Left renal pelvis (tissue), 4 donors: ENCODE results near the gene DCDC2B. TPM values are rescaled to one million over a fixed set of nuclear protein-coding genes. Genes with fewer than 3 reads are reported as not detected.
"Not testable (repeated sequence)": the region's sequence is repeated elsewhere in the genome, so short reads cannot be mapped to it uniquely, and the experiment has no call there.

Source experiments
- DNase-seq, 4 donors: peaks; one replicate each; pipeline ENCODE4 v3.0.0-alpha.2; 2013; ENCODE audit warnings: low read depth in 4 of 4, low spot score in 3 of 4
- polyA plus RNA-seq, 4 donors: library from polyadenylated mRNA; unstranded; fragments of 120-200 nt; gene quantifications; one replicate each; pipeline ENCODE4 v1.2.1, GENCODE V29; 2013; ENCODE audit not compliant: insufficient read length in 4 of 4

Gene DCDC2B
- 1 to 10 TPM in 2 of 4 donors, under 1 TPM in 2; 0.34 to 2.0 (median 0.82) TPM for polyA plus RNA-seq

DNA sequence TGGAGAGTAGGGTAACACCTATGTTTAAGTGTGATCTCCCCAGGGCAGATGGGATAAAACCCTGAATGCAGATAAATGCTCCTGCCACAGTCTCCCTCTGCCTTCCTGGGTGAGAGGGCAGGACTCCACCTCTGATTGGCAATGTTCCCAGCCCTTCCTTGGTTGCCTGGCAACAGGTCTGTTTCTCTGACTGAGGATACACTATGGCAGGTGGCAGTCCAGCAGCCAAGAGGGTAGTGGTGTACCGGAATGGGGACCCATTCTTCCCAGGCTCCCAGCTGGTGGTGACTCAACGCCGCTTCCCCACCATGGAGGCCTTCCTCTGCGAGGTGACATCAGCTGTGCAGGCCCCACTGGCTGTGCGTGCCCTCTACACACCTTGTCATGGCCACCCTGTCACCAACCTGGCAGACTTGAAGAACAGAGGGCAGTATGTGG is at the start of gene DCDC2B:
Gene DCDC2B, plus strand, starts transcription at position 199 of the 438 bp plus-strand sequence. Its CDS starts 5 bp downstream, at position 204.
- no peak for DNase-seq

GRCh38 chr1:32159189-32159588 is 49.7 kb upstream of the DCDC2B start:
- no peak for DNase-seq

- no peak for DNase-seq
Observed at GRCh38 chr1:32163405-32163804, 45.5 kb upstream of the DCDC2B start.

GRCh38 chr1:32165633-32166032 is 43.3 kb upstream of the DCDC2B start:
- not testable (repeated sequence) for DNase-seq

- DNase-seq, result no peak
Observed at GRCh38 chr1:32170991-32171390, 37.9 kb upstream of the DCDC2B start.

GRCh38 chr1:32172621-32173245 is 36.2 kb upstream of the DCDC2B start:
- no peak for DNase-seq

- DNase-seq, result no peak
Observed at GRCh38 chr1:32178380-32179192, 30.3 kb upstream of the DCDC2B start.

DNA sequence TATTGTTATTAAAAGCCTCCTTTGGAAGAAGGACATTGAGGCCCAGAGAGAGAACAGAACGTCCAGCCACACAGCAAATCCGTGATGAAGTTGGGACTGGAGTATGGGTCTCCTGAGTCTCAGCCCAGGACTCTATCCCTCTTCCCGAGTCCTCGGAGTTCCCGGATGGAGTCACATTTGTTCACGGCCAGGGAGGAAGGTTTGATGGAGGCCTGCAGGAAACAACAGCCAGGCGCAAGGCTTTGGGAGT is 29.8 kb upstream of the DCDC2B start:
- DNase-seq, result no peak

DNA sequence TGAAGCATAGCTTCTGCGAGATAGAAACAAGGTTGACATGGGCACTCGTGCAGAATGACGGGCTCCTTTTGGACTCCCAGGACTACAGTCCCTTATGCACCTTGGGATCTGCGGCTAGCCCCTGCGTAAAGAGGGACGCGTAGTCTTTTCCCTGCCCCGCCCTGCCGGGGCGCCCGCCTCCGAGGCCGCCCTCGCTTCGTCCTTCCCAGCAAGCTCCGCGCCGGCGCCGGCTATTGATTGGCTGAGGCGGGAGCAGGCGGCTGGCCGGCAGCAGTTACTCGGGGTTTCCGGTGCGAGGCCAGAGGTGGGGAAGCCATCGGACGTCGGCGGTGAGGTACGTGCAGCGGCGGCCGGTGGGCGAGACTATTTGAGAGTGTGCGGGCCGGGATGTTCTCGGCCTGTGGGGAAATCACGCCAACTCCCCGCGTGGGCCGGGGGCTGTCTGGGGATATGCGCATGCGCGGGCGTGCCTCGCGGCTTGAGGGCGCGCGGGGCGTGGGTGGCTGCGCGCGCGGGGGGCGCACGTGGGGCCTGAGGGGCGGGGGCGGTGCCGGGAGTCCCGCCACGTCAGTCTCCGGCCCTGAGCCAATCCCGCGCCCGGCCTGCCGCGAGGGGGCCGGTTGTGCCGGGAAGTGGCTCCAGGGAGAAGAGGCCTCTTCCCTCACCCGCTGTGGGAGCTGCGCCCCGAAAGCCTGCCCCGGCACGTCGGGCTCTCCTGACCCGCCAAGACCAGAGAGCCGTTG is 29.3 kb upstream of the DCDC2B start, which contains the start of gene TXLNA:
Gene TXLNA, plus strand, starts transcription at position 233 of the 743 bp plus-strand sequence. CDS start 671 bp downstream, outside the sequence.
- DNase-seq, result peak; percentile 81 to 87 (median 84)

DNA sequence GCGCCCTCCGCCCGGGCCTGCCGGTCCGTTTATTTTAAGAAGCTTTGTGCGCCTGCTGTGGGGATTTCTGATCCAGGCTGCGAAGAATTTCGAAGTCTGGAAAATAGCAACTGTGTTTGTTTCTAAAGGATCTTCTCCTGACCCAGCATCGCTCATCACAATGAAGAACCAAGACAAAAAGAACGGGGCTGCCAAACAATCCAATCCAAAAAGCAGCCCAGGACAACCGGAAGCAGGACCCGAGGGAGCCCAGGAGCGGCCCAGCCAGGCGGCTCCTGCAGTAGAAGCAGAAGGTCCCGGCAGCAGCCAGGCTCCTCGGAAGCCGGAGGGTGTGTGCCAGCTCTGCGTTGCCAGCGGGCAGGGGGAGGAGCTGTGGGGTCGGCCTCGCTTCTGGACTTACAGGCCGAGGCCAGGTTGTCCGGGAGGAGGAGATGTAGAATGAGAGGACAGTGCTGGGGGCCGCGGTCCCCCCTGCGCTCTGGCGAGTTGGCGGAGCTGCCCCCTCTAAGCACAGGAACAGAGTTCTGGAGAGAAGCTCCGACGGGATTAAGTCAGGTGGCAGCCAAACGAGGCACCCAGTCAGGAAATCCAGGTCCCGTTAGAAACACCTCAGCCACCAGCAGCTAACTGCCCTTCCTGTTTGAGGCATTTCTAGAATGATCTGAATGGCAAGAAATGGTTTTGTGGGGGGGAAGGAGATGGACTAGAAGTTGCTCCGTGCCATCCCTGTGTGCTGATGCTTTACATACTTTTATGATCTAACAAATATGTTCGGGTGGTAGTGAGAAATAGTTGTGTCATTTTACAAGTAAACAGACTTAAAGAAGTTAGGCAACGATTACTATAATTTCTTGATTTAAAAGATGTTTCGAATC is 28.5 kb upstream of the DCDC2B start:
- peak in 1 of 4 donors; percentile 24 for DNase-seq

GRCh38 chr1:32181065-32181464 is 27.8 kb upstream of the DCDC2B start:
- DNase-seq, result no peak

GRCh38 chr1:32181563-32181962 is 27.3 kb upstream of the DCDC2B start:
- DNase-seq, result no peak

- DNase-seq, result no peak
Observed at GRCh38 chr1:32182060-32182459, 26.8 kb upstream of the DCDC2B start.

DNA sequence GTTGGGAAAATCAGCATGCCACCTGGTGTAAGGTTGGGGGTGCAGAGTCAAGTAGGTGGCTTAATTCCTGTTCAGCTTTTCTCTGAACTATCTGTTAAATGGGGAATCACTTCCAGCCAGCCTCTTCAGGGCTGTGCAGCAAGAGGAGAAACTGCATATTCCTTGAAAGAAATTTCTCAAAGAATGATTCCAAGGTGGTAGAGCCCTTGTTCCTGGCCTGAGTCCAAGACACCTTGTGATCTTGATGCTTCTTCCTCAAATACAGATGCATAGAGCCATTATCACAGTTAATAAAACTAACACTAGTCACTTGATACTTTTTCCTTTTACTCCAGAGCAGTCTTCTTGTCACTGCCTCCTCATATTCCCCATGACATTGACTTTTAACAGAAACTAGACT is 24.2 kb upstream of the DCDC2B start:
- DNase-seq, result no peak

DNA sequence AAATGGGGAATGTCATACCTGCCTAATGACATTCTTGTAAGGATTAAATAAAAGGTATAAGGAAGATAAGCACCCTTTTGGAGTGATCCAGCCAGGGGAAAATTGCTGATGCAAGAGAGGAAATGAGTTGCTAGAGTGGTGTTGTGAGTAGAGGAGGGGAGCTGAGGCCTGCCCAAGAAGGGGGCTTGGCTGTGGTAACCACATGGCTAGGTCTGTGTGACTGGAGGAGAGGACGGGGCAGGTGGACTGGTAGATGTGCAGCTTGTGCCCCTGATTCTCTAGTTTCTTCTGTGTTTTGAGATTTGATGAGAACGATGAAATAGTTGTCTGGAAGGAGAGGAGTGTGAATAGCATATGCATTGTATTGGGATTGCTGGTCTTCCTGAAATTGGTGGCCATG is 22.8 kb upstream of the DCDC2B start:
- DNase-seq, result no peak

DNA sequence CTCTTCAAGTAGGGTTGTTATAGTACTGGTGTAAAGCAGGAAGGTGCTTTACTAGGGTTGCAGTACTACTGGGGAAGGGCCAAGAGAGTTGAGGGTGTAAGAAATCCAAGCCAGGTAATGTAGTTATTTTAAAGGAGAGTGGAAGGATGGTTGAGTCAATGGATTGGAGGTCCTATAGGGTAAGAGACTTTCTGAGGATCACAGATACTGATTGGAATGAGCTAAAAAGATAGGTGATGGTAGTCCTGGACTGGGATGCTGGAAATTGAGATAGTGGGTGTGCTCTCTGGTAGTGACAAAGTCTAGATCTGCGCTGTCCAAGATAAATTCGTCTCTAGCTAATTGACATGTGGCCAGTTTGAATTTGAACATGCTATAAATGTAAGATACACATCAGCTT is 22.4 kb upstream of the DCDC2B start:
- DNase-seq, result no peak

DNA sequence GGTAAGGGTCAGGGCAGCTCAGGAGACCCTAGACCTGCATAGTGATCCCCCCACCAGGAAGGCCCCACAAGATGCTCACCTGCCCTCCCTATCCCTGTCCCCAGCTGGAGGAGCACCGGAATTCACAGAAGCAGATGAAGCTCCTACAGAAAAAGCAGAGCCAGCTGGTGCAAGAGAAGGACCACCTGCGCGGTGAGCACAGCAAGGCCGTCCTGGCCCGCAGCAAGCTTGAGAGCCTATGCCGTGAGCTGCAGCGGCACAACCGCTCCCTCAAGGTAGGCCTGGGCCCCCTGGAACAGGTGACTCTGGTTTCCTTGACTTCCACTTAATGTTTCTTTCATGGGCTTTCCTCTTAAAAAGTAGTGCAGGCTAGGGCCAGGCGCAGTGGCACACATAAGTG is 21.0 kb upstream of the DCDC2B start:
- no peak for DNase-seq

DNA sequence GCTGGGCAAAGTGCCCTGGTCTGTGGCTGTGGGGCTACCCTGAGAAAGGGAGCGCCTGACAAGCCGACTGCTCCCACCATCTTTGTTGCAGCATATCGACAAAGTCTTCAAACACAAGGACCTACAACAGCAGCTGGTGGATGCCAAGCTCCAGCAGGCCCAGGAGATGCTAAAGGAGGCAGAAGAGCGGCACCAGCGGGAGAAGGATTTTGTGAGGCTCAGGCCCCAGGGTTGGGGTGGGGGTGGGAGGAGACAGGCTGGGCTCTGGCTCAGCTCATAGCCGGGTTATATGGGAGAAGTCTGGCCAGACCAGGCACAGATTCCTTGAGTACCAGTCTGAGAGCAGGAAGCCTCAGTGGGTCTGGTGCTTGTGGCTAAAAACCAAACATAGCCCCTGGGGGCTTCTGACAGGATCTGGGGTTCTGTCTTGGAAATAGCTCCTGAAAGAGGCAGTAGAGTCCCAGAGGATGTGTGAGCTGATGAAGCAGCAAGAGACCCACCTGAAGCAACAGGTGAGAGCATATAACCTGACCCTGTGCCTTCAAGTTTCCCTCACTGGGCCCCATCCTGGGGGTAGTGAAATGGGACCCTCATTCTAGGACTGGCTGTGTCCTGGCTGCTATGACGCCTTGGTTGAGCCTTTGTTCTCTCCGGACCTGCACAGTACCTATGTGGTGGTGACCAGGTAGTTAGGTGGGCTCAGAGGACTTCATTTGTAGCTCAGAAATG is 16.5 kb upstream of the DCDC2B start:
- DNase-seq, result no peak

DNA sequence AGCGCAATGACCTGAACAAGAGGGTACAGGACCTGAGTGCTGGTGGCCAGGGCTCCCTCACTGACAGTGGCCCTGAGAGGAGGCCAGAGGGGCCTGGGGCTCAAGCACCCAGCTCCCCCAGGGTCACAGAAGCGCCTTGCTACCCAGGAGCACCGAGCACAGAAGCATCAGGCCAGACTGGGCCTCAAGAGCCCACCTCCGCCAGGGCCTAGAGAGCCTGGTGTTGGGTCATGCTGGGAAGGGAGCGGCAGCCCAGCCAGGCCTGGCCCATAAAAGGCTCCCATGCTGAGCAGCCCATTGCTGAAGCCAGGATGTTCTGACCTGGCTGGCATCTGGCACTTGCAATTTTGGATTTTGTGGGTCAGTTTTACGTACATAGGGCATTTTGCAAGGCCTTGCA is 13.9 kb upstream of the DCDC2B start:
- DNase-seq, result no peak

- DNase-seq, result no peak
Observed at GRCh38 chr1:32195531-32195930, 13.4 kb upstream of the DCDC2B start.
